Fibroblast of skin of abdomen (primary cell): Measurements from ENCODE around the gene CREBBP.
A peak's percentile ranks its signal among the peaks of the same experiment; 100 is the strongest.

ENCODE experiments used
- DNase-seq: peaks from one replicate; pipeline ENCODE4 v3.0.0-alpha.2; 2013

CREBBP gene

GRCh38 chr16:3792472-3793012, 88.0 kb downstream of the CREBBP start:
- no peak for DNase-seq

GRCh38 chr16:3791701-3792100, 88.8 kb downstream of the CREBBP start:
- DNase-seq = no peak

- no peak for DNase-seq
Observed at GRCh38 chr16:3789375-3790099, 91.0 kb downstream of the CREBBP start.

- no peak for DNase-seq
Observed at GRCh38 chr16:3788711-3789374, 91.7 kb downstream of the CREBBP start.

GRCh38 chr16:3787924-3788661, 92.4 kb downstream of the CREBBP start:
- DNase-seq = no peak

GRCh38 chr16:3785413-3785812, 95.1 kb downstream of the CREBBP start:
- DNase-seq = no peak

- no peak for DNase-seq
Observed at GRCh38 chr16:3783516-3783915, 97.0 kb downstream of the CREBBP start.

- no peak for DNase-seq
Observed at GRCh38 chr16:3782566-3782965, 97.9 kb downstream of the CREBBP start.

- no peak for DNase-seq
Observed at GRCh38 chr16:3781421-3781820, 99.1 kb downstream of the CREBBP start.

- DNase-seq = peak; percentile 19
Observed at GRCh38 chr16:3780570-3780969, 99.9 kb downstream of the CREBBP start.

- no peak for DNase-seq
Observed at GRCh38 chr16:3776316-3776715, 104.2 kb downstream of the CREBBP start.

- DNase-seq = no peak
Observed at GRCh38 chr16:3774819-3775218, 105.7 kb downstream of the CREBBP start.

GRCh38 chr16:3774156-3774767, 106.3 kb downstream of the CREBBP start:
- peak; percentile 48 for DNase-seq

- DNase-seq = no peak
Observed at GRCh38 chr16:3773663-3774062, 106.8 kb downstream of the CREBBP start.

- no peak for DNase-seq
Observed at GRCh38 chr16:3771513-3771912, 109.0 kb downstream of the CREBBP start.

- DNase-seq = no peak
Observed at GRCh38 chr16:3770530-3770929, 110.0 kb downstream of the CREBBP start.

GRCh38 chr16:3769942-3770341, 110.6 kb downstream of the CREBBP start:
- DNase-seq = no peak

- no peak for DNase-seq
Observed at GRCh38 chr16:3769013-3769412, 111.5 kb downstream of the CREBBP start.

GRCh38 chr16:3767333-3767986, 113.1 kb downstream of the CREBBP start:
- DNase-seq = no peak

- no peak for DNase-seq
Observed at GRCh38 chr16:3766177-3766576, 114.3 kb downstream of the CREBBP start.

- no peak for DNase-seq
Observed at GRCh38 chr16:3764409-3764808, 116.1 kb downstream of the CREBBP start.

- DNase-seq = no peak
Observed at GRCh38 chr16:3762107-3762750, 118.3 kb downstream of the CREBBP start.
